HG03571 (cell line): Measurements from ENCODE around the gene GABRP.
A peak's percentile ranks its signal among the peaks of the same experiment; 100 is the strongest.
"Not testable (repeated sequence)": the region's sequence is repeated elsewhere in the genome, so short reads cannot be mapped to it uniquely, and the experiment has no call there.

Experiments used
- ATAC-seq: cut with Tn5 transposase; IDR thresholded peaks from one replicate; pipeline ENCODE4 v1.9.1; 2021; ENCODE audit not compliant: unreplicated experiment

GABRP gene

DNA sequence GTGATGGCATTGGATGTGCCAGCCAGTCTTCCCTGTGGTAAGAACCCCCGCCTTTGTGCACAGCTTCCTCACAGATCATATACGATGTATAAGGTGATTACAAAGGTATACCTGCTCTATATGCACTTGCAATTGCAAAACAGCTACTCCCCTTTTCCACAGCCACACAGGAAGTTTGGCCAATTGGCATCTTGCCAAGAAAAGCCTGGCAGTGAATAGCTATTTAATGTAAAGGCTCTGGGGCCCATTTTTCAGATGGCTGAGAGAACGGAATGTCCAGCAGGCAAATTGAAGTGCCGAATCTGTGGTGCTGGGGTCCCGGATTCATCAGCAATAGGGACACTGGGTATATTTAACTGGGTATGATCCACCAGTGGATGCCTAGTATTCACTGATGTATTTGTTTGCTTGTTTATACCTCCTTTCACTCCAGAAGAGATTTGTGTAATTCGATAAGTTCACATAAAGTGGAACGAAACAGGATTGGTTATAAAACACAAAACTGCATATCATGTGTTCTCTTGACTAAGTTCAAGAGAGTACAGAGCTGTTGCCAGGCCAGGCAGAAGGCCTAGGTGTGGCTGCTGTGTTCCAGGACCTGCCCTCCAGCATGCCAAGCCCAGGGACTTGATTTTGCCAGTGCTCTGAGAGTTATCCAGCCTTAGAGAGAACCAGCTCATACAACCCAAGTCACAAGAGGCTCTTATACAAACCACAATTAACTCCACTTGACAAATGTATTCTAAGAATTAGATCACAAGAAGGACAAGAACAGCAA lies 27.7 kb upstream of the GABRP start:
- no peak for ATAC-seq

DNA sequence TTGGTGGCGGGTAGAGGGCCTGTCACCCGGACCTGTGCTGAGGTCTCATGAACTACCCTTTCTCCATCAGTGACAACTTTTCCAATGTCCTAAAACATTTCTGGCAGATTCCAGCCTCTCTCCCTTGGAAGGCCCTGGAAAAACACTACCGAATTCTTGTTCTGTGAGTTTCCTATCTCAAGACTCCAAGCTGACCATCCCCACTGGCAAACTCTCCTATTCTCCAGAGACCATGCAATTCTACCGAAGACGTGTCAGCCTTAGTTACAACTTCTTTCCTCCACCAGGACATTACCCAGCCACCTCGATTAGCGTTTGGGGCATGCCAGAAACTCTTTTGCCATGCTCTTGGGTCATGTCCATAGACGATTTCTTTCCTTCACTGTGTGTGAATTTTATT lies 26.8 kb upstream of the GABRP start:
- ATAC-seq = no peak

DNA sequence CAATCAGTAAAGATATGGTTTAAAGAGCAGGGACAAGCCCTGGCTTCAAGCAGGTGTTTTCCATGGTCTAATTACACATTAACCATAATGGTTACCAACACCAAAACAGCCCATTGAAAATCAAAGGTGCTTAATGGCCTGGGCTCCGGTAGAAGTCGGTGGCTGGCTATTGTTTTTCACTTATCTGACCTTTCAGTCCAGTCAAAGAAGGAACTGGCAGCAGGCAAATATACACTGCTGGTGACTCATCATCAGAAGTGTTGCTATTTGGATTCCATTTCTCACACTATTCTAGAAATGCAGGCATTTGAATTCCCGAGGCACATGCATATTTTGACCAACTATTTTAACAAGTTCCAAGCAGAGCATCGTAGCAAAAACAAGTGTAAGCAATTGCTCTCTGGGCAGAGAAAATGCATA lies 26.3 kb upstream of the GABRP start:
- ATAC-seq = peak; percentile 97

DNA sequence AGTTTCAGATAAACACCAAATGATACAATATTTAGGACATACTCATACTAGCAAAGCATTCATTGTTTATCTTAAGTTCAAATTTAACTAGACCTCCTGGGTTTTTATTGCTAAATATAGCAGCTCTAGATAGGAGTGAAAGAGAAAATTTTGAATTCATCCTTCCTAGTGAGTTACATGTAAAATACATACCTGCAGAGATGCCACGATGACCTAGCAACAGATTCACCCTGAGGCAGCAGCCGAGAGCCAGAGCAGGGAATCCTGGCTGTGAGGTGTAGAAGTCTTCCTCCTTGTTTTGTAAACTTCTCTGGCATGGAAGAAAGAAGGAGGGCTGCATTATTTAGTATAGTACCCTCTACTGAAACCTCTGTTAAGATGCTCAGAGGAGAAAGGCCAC lies 25.9 kb upstream of the GABRP start:
- ATAC-seq = no peak

DNA sequence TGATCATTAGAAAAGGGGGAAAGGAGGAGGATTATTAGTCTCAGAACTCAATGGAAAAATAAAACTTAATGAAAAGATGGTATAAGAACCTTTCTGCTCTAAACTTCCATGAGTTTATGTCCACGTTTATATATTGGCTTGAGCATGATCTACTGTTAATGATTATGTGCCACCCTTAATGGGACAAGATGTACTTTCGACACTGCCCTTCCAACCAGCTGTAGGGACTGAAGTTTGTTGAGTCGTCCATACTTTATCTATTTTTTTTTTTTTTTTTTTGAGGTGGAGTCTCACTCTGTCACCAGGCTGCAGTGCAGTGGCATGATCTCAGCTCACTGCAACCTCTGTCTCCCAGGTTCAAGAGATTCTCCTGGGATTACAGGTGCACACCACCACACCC lies 25.0 kb upstream of the GABRP start:
- no peak for ATAC-seq

DNA sequence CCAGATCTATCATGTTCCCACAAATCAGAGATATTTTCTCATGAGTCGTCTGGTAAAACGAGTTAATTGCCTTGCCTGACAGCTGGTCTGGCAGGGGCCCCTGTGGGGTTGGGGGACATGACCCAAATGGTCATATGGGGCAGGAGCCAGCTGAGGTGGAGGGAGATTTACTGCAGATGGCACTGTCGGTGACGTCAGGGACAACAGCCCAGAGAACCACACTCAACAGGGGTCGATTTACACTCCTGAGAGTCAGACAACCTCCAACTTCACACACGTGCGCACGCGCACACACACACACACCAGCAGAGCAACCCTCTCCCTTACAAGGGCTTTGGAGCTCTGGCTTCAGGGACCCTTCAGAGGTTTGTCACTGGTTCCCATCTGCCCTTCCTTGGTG lies 23.4 kb upstream of the GABRP start:
- no peak for ATAC-seq

DNA sequence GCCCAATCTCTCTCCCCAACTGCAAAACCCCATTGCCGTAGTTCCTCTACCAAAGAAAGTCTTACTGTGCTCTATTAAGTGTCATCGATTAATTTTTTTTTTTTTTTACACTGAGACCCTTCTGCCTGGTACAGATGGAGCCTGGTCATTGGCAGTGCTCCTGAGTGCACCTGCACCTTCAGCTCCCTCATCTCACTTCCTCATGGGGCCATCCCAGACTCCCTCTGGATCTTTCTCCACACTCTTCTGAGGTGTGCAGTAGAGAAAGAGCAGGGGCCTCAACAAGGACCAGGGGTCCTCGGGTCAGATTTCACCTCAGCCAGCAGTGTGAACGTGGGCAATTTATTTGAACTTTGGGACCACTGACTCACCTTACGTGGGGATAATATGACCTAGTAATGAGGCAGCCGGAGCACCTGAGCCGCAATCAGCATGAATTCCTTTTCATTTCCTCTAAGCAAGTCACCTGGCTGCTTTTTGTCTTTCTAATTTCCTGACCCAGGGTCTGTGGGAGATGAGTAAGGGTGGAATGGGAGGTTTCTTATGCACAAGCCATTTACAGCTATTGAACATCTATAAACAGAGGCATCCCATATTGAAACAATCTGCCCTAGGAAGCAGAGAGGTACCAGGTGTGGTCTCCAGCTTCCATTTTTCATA lies 22.3 kb upstream of the GABRP start:
- no peak for ATAC-seq

DNA sequence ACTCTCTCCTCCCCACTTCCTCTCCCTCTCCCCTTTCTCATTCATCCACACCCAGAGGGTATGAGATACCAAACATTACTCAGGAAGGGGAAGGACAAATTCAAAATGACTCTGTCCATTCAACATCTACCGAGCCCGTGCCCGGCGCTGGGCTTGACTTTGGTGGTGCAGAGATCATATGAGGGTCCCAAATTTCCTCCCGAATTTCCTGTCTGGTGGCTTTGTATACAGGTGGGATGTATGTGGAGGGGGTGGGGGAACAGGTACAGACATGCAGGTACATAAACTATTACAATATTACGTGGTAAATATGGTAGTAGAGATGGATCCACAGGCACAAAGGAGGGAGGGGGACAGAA lies 21.8 kb upstream of the GABRP start:
- no peak for ATAC-seq

DNA sequence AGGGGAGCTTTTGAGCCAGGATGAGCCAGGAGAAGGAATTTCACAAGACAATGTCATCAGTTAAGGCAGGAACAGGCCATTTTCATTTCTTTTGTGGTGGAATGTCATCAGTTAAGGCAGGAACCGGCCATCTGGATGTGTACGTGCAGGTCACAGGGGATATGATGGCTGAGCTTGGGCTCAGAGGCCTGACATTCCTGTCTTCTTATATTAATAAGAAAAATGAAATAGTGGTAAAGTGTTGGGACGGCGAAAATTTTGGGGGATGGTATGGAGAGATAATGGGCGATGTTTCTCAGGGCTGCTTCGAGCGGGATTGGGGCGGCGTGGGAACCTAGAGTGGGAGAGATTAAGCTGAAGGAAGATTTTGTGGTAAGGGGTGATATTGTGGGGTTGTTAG lies 21.2 kb upstream of the GABRP start:
- not testable (repeated sequence) for ATAC-seq

DNA sequence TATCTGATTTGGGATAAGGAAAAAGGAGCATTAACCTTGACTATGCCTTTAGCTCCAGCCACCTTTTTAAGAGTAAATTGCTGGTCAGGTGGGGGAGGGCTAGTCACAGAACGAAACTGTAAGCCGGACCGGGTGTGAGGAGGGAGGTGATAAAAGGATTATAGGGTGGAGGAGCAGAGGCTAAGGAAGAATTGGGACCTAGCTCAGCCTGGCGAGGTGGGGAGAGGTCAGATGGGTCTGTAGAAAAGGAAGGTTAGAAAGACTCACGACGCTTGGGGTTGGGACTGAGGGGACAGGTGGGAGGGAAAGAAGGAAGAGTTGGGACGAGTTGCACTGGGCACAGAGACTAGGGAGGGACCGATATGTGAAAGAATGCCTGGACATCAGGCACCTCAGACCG lies 17.7 kb upstream of the GABRP start:
- not testable (repeated sequence) for ATAC-seq

DNA sequence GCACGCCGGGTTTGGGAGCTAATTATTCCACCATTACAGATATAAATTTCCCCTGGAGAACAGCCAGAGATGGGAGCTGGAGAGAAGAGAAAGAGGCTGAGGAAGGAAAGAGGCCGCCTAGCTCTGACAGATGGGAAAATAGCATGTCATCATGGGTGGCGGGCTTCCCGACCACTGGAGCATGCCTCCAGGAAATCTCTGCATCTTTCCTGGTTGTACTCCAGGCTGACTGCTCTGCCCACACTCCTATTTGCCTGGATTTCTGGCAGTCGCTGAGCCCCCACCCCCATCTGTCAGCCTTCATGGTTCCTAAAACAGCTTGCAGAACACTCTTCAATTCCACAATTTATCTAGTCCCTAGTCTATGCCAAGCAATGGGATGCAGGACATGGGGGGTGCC lies 14.3 kb upstream of the GABRP start:
- ATAC-seq = no peak

DNA sequence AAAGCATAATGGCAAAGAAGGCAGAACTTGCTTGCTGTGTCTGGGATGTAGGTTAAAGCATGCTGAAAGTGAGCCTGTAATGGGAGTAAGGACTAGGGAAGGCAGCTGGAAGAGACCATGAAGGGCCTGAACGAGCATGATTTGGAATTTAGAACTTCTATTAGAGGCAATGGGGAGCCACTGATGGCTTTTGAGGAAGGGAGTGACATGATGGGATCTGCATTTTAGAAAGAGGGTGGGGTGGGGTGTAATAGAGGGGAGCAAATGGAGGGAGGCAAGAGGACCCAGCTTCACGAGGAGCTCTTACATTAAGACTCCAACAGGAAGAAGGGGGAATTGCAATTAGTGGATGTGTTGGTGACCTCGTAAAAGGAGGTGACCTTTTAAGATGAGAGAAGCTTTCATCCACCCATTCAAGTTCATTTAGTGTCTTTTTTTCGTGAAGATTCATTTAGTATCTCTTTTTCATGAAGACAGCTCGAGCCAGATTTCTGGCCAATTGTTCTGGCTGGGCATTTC lies 13.6 kb upstream of the GABRP start:
- no peak for ATAC-seq

DNA sequence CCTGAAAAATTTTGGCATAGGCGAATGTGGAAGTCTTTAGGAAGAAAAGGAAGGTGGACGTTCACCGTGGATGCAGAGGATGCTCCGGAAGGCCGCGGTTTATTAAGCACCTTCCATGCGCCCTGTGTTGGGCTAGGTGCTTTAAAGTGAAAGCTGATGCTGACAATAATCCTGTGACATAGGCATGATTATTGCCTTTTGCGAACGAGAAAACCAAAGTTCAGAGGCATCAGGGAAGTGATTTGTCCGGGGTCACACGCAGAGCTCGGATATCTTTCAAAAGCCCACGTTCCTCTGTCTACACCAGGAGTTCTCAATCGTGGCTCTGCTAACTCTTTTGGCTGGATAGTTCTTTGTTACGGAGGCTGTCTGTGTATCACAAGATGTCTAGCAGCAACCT lies 12.0 kb upstream of the GABRP start:
- no peak for ATAC-seq

DNA sequence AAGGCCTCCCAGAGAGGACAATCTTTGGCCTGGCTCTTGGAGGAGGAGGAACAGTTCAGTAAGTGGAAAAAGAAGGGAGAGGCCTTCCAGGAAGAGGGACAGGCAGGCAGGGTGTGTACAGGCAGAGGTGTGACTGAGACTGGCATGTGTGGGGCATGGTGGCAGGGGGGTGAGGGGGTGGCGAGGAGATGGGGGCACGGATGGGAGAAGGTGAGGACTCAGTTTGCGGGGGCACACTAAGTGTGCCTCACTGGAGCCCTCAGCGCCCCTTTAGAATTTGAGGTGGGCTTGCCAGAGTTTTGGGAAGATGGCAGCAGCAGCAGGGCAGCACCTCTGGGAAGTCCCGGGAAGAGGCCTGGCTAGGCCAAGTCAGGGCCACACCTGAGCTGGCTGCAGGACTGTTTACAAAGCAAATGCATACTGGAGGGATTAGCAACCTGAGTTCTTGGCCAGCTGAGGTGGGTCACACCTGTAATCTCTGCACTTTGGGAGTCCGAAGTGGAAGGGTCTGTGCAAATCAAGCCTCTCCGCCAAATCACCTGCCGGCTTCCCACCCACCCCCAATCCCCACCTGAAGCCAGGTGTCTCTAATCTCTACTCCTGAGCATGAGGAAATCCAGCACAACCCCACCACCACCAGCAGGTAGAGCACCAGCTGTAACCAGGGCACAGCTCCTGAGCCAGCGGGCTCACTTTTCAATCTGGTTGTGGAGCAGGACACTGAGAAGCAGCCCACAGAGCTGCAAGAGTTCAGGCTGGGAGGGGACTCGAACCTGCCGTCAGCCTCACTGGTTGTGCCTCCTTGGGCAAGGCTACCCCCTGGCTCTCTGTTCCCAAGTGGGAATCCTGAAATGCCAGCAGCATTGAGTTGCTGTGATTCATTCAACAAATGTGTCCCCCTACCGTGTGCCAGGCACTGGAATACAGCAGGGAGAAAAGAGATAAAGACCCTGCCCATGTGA lies 10.2 kb upstream of the GABRP start:
- ATAC-seq = no peak

DNA sequence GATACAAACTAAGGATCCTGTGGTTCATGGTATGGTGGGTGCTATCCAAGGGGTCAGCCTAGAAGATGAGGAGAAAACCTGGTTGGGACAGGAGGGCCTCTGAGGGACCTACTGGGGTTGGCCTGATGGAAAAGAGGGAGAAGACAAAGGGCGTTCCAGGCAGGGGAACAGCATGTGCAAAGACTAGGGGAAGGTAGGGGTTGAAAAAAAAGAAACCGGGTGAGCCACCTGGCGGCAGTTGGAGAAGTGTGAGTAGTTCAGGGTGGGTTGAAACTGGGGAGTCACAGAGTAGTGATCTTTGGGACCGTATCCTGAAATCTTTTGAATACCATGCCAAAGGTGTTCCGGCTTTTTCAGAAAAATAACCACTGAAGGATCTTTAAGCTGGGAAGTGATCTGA lies 8.7 kb upstream of the GABRP start:
- ATAC-seq = no peak

DNA sequence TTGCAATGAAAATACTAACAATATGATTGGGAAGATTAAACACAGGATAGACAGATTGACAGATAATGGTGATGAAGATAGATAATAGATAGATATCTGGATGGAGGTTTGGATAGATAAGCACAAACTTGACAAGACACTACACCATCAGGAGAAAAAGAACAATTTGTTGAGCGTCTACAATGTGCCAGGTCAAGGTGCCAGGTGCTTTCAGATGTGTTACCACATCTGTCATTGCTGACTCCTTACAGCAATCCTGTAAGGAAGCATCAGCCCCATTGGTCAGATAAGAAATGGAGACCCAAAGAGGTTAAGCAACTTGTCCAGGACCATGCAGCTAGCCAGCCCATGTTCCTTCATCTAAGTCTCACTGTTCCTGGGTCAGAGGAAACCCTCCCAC lies 1.6 kb upstream of the GABRP start:
- ATAC-seq = no peak

DNA sequence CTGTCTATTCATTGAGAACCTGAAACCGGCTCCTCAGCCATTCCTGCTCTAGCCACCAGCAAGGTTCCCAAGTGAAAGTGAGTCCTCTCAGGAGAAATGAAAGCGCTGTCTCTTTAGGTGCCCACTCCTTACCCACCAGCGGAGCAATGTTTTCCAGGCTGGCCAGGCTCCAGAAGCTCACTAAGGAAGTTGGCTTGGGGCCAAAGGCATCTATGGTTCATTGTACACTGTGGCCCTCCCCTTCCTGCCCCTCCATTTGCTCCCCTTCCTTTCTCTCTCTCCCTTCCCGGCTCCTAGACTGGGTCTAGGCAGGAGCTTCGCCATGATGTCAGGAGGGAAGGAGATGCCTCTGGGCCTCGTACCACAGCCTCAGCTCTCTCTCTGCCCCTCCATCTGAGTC lies 1.1 kb upstream of the GABRP start:
- no peak for ATAC-seq

DNA sequence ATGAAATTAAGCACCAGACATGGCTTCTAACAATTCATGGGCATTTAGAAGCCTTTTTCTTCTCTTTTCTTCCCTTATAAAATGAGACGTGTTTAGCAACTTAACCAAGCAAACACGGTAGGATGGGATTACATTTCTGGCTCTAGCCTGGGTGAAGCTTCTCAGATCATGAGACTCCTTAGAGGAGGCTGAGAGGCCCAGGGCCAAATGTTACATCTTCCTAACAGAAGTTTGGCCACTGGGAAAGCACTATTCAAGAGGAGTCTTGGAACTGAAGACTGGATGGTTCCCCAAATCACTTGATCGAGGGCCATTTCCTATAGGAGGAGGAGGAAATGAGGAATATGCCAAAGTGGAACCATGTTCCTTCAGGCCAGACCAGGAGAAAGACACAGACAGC lies 1.9 kb downstream of the GABRP start:
- no peak for ATAC-seq

DNA sequence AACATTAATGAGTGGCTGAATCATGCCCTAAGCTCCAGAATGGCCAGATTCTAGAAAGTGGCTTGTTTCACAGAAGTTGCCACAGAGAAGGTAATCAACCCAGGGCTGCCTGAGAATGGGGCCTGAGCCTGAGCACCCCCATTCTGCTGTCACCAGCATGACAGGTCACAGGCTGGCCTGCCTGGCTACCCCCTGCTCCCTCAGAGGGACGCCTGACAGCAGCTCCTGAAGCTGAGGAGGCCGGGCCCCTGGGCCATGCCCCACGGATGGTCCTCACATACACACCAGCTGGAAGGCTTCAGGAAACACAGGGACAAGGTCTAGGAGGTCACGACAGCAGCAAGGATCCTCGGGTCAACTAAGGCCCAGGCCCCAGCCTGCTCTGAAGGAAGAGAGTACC lies 3.7 kb downstream of the GABRP start:
- no peak for ATAC-seq

DNA sequence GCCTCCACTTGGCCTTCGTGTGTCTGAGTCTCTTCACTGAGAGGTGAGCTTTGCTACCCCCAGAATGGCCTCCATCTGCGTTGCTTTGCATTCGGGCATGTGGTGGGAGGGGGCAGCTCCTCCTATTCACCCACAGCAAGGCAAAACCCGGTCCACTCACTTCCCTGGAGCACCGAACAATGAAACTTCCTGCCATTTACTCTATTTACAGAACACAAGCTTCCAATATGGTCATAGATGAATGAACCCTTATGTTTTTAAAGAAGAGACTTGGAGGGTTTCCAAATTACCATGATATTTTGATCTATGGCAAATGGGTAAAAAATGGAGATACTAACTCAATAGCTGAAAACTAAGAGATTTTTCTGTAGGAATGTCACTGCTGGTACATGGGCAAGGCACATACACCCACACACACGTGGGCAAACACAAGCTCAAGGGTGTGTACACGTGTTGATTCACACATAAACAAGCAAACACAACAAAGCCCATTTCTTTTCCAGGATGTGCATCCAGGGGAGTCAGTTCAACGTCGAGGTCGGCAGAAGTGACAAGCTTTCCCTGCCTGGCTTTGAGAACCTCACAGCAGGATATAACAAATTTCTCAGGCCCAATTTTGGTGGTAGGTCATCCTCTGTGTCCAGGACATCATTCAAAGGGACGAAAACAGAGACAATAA lies 5.2 kb downstream of the GABRP start:
- ATAC-seq = no peak
